SK-N-SH (cell line): Measurements from ENCODE around the gene ANGPTL7. TPM values are rescaled to one million over a fixed set of nuclear protein-coding genes. Genes with fewer than 3 reads are reported as not detected.

Experiments
- CTCF ChIA-PET: fragments of 300-600, 350-600 bp; formaldehyde crosslinking; extraction: SDS; loops from one replicate; lab custom pipeline; 2021; lab: Yijun Ruan, JAX
- POLR2A ChIA-PET: fragments of 350-600 bp; sonication (Branson Sonifier 250); formaldehyde crosslinking; extraction: SDS; loops from one replicate; lab custom pipeline; 2020; ENCODE audit warnings: antibody characterized with exemption, inconsistent platforms; lab: Yijun Ruan, JAX
- DNase-seq: peaks from one replicate; pipeline ENCODE4 v3.0.0; 2012
- H2AFZ ChIP-seq: fragments of 200-600 bp; sonication (generic); 2 replicates; pipeline ENCODE4 v1.8.1; 2016; ENCODE audit warnings: antibody characterized with exemption, mild to moderate bottlenecking, low read depth
- H3F3A ChIP-seq: fragments of 200-600 bp; sonication (generic); replicated peaks from 2 replicates; pipeline ENCODE3; 2016; ENCODE audit warnings: antibody characterized with exemption, mild to moderate bottlenecking; ENCODE audit not compliant: insufficient read depth
- H3K27ac ChIP-seq, 2 experiments: fragments of 200-500 bp in 1 of 2; fragments of 200-600 bp in 1 of 2; sonication (Bioruptor generic) in 1 of 2; sonication (generic), shearing (Covaris generic) in 1 of 2; 2 replicates each; pipeline versions ENCODE4 v1.5.1 to v1.6.1; 2014 to 2016; ENCODE audit warnings: low read depth in 2 of 2, inconsistent platforms in 1 of 2, low read length in 1 of 2, mild to moderate bottlenecking in 1 of 2, mixed read lengths in 1 of 2
- H3K27me3 ChIP-seq: fragments of 200-600 bp; sonication (generic), shearing (Covaris generic); 2 replicates; pipeline ENCODE4 v1.6.1; 2016; ENCODE audit warnings: mixed run types; ENCODE audit not compliant: insufficient read depth
- H3K36me3 ChIP-seq, 2 experiments: fragments of 200-500 bp in 1 of 2; fragments of 200-600 bp in 1 of 2; sonication (Bioruptor generic) in 1 of 2; sonication (generic) in 1 of 2; replicated peaks in 1 of 2; 2 replicates each; pipeline versions ENCODE3 to v1.5.1; 2014 to 2016; ENCODE audit warnings: low read length in 1 of 2, mild to moderate bottlenecking in 1 of 2; ENCODE audit not compliant: insufficient read depth in 2 of 2, control insufficient read depth in 1 of 2
- H3K4me1 ChIP-seq, 2 experiments: fragments of 200-500 bp in 1 of 2; fragments of 200-600 bp in 1 of 2; sonication (Bioruptor generic) in 1 of 2; sonication (generic), shearing (Covaris generic) in 1 of 2; 2 replicates each; pipeline versions ENCODE4 v1.5.1 to v1.6.1; 2014 to 2016; ENCODE audit warnings: low read depth in 1 of 2, low read length in 1 of 2, mixed run types in 1 of 2; ENCODE audit not compliant: insufficient read depth in 2 of 2, control insufficient read depth in 1 of 2
- H3K4me2 ChIP-seq: fragments of 200-600 bp; sonication (generic), shearing (Covaris generic); 2 replicates; pipeline ENCODE4 v1.6.1; 2017; ENCODE audit warnings: mixed run types
- H3K4me3 ChIP-seq, 2 experiments: fragments of 200-500 bp in 1 of 2; fragments of 200-600 bp in 1 of 2; sonication (Bioruptor generic) in 1 of 2; sonication (generic), shearing (Covaris generic) in 1 of 2; 2 replicates each; pipeline versions ENCODE4 v1.5.1 to v1.8.1; 2014 to 2016; ENCODE audit warnings: low read depth in 2 of 2, inconsistent platforms in 1 of 2, low read length in 1 of 2, mild to moderate bottlenecking in 1 of 2, mixed read lengths in 1 of 2, moderate library complexity in 1 of 2
- H3K79me2 ChIP-seq: fragments of 200-600 bp; sonication (generic); 2 replicates; pipeline ENCODE4 v1.8.1; 2017; ENCODE audit warnings: mild to moderate bottlenecking; ENCODE audit not compliant: insufficient read depth
- H3K9ac ChIP-seq: fragments of 200-600 bp; sonication (generic); 2 replicates; pipeline ENCODE4 v1.6.1; 2017; ENCODE audit warnings: mixed run types
- H3K9me2 ChIP-seq: fragments of 200-600 bp; sonication (generic); 2 replicates; pipeline ENCODE4 v1.6.1; 2017; ENCODE audit warnings: mixed run types
- H3K9me3 ChIP-seq: fragments of 200-600 bp; sonication (generic); 2 replicates; pipeline ENCODE4 v1.6.1; 2017; ENCODE audit warnings: mixed run types, mild to moderate bottlenecking, moderate library complexity
- H4K20me1 ChIP-seq: fragments of 200-600 bp; sonication (generic); 2 replicates; pipeline ENCODE4 v1.6.1; 2017; ENCODE audit warnings: mild to moderate bottlenecking, mixed run types; ENCODE audit not compliant: insufficient read depth
- FOXM1 ChIP-seq: IDR thresholded peaks from 2 replicates; pipeline ENCODE4 v1.4.0; 2012; ENCODE audit warnings: low read depth, mild to moderate bottlenecking
- NFIC ChIP-seq: IDR thresholded peaks from 2 replicates; pipeline ENCODE4 v1.4.0; 2012; ENCODE audit warnings: borderline replicate concordance
- NRF1 ChIP-seq: IDR thresholded peaks from 2 replicates; pipeline ENCODE4 v1.6.1; 2012; ENCODE audit warnings: low read depth, mild to moderate bottlenecking, low read length
- RCOR1 ChIP-seq: fragments of 150-350 bp; IDR thresholded peaks from 2 replicates; pipeline ENCODE4 v1.6.1; 2017; ENCODE audit warnings: antibody characterized with exemption, low read length
- RFX5 ChIP-seq: IDR thresholded peaks from 2 replicates; pipeline ENCODE4 v1.6.1; 2012; ENCODE audit warnings: mild to moderate bottlenecking, improper control_type of control experiment, low read length
- SMC3 ChIP-seq: IDR thresholded peaks from 2 replicates; pipeline ENCODE4 v1.6.1; 2012; ENCODE audit warnings: low read depth, low read length, improper control_type of control experiment
- TAF1 ChIP-seq: IDR thresholded peaks from 2 replicates; pipeline ENCODE4 v1.6.1; 2012; ENCODE audit warnings: low read depth, mild to moderate bottlenecking, low read length, moderate library complexity, borderline replicate concordance
- TEAD4 ChIP-seq: IDR thresholded peaks from 2 replicates; pipeline ENCODE4 v1.4.0; 2012; ENCODE audit warnings: mild to moderate bottlenecking, borderline replicate concordance; ENCODE audit not compliant: insufficient read depth
- YY1 ChIP-seq: IDR thresholded peaks from 2 replicates; pipeline ENCODE4 v1.4.0; 2012; ENCODE audit warnings: low read depth, mild to moderate bottlenecking
- WGBS: methylation state at CpG from one replicate; pipeline ENCODE4 v1.1.6; 2017; ENCODE audit warnings: low lambda C conversion rate; 5-methylcytosine and 5-hydroxymethylcytosine counted together
- polyA plus RNA-seq, 3 experiments: library from polyadenylated mRNA; depleted of rRNA; stranded (reverse); fragments of >200 nt; gene quantifications; 2 replicates each; pipeline ENCODE4 v1.2.3, GENCODE V29; 2012
- TF ChIP-seq, protein P1 (sequence below): IDR thresholded peaks from 2 replicates; pipeline ENCODE4 v1.4.0; 2012; ENCODE audit warnings: low read depth
- TF ChIP-seq, protein P2 (sequence below): fragments of 150-350 bp; IDR thresholded peaks from 2 replicates; pipeline ENCODE4 v1.6.1; 2017; ENCODE audit warnings: antibody characterized with exemption, low read length, low read depth, borderline replicate concordance
- TF ChIP-seq, protein P3 (sequence below): IDR thresholded peaks from 2 replicates; pipeline ENCODE4 v1.4.0; 2012; ENCODE audit warnings: low read depth, borderline replicate concordance
- TF ChIP-seq, protein P4 (sequence below): IDR thresholded peaks from 2 replicates; pipeline ENCODE4 v1.6.1; 2012; ENCODE audit warnings: mild to moderate bottlenecking, low read depth, low read length, moderate library complexity

The ANGPTL7 gene
- polyA plus RNA-seq, 1 of the 3 experiments (the other 2 are of a cell fraction) = 0.08 TPM

DNA sequence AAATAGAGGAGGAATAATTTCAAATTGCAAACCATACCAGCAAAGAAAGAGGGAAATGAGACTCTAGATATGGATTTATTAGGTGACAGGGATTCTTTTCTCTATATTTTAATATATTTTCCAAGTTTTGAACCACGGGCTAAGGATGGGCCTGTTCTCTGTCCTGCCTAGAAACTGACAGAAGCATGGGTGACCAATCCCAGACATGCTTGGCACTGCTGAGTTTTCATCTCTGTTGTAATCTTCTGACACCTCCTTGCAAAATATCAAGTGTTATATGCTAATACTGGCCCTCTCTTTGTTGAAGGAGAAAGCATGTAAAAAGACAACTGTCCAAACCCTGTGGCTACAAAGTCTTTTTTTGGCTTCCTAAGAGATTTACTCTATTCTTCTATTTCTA, 774 bp upstream of the ANGPTL7 start:
- no peak overlapping the region for H3K4me2 ChIP-seq
- no peaks in the 10 kb centered on the region for H3K9me3 ChIP-seq
- H2AFZ ChIP-seq = no peak overlapping the region
- H3K9ac ChIP-seq = no peak overlapping the region
- no peaks in the 10 kb centered on the region; the same call in 1 of the 2 replicates for H3K79me2 ChIP-seq
- no peaks in the 10 kb centered on the region for H4K20me1 ChIP-seq
- no peak overlapping the region for H3K27ac ChIP-seq
- no peak overlapping the region for H3K4me3 ChIP-seq
- no peak for DNase-seq
- peaks cover 1% of the 10 kb centered on the region for H3F3A ChIP-seq
- ChIA-PET POLR2A (no interaction called here), CTCF (interaction anchor here (0.7 to 2.1 kb wide), 2 partner anchors 10 to 53 kb away, joined by 3 to 5 read pairs; no protein-coding TSS in a partner anchor)
- TF ChIP-seq RFX5 (peak; percentile 95), TAF1 (no peak), NRF1 (no peak)
- no peaks in the 10 kb centered on the region for H3K27me3 ChIP-seq
- no peaks in the 10 kb centered on the region for H3K9me2 ChIP-seq
- 85% methylated on average over 1 of the region's 1 CpG for WGBS
- peaks cover 33 to 38% of the 10 kb centered on the region in 2 experiments for H3K36me3 ChIP-seq
- no peaks in the 10 kb centered on the region for H3K4me1 ChIP-seq

DNA sequence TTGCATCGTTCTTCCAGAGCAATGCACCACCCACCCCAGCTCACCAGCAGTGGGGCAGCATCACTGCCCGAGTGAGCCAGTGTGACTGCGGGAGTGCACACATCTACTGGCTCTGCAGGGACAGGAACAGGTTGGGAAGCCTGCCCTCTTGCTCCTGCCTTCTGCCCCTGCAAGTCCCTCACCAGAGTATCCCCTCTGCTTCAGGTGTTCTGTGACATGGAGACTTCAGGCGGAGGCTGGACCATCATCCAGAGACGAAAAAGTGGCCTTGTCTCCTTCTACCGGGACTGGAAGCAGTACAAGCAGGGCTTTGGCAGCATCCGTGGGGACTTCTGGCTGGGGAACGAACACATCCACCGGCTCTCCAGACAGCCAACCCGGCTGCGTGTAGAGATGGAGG, 4.2 kb downstream of the ANGPTL7 start:
- Histone ChIP-seq H3K79me2 (no peaks in the 10 kb centered on the region; the same call in 1 of the 2 replicates), H3K9me3 (no peaks in the 10 kb centered on the region), H4K20me1 (no peaks in the 10 kb centered on the region), H3K4me3 (no peak overlapping the region), H3F3A (no peaks in the 10 kb centered on the region), H2AFZ (no peak overlapping the region), H3K36me3 (peaks cover 29 to 62% of the 10 kb centered on the region in 2 experiments), H3K9me2 (no peaks in the 10 kb centered on the region), H3K4me1 (no peaks in the 10 kb centered on the region; a peak in 1 of 4 replicates), H3K4me2 (no peak overlapping the region), H3K9ac (no peak overlapping the region), H3K27ac (no peak overlapping the region), H3K27me3 (no peaks in the 10 kb centered on the region)
- CTCF ChIA-PET = interaction anchor here (1.2 kb wide), 1 partner anchor 156 kb away, joined by 3 read pairs; no protein-coding TSS in a partner anchor
- POLR2A ChIA-PET = no interaction called here
- TF ChIP-seq, protein P1, sequence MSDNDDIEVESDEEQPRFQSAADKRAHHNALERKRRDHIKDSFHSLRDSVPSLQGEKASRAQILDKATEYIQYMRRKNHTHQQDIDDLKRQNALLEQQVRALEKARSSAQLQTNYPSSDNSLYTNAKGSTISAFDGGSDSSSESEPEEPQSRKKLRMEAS = no peak
- no peak for TF ChIP-seq SMC3
- TF ChIP-seq, protein P2, sequence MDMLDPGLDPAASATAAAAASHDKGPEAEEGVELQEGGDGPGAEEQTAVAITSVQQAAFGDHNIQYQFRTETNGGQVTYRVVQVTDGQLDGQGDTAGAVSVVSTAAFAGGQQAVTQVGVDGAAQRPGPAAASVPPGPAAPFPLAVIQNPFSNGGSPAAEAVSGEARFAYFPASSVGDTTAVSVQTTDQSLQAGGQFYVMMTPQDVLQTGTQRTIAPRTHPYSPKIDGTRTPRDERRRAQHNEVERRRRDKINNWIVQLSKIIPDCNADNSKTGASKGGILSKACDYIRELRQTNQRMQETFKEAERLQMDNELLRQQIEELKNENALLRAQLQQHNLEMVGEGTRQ = no peak
- TF ChIP-seq, protein P3, sequence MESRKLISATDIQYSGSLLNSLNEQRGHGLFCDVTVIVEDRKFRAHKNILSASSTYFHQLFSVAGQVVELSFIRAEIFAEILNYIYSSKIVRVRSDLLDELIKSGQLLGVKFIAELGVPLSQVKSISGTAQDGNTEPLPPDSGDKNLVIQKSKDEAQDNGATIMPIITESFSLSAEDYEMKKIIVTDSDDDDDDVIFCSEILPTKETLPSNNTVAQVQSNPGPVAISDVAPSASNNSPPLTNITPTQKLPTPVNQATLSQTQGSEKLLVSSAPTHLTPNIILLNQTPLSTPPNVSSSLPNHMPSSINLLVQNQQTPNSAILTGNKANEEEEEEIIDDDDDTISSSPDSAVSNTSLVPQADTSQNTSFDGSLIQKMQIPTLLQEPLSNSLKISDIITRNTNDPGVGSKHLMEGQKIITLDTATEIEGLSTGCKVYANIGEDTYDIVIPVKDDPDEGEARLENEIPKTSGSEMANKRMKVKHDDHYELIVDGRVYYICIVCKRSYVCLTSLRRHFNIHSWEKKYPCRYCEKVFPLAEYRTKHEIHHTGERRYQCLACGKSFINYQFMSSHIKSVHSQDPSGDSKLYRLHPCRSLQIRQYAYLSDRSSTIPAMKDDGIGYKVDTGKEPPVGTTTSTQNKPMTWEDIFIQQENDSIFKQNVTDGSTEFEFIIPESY = no peak
- no peak for TF ChIP-seq RCOR1
- TF ChIP-seq, protein P4, sequence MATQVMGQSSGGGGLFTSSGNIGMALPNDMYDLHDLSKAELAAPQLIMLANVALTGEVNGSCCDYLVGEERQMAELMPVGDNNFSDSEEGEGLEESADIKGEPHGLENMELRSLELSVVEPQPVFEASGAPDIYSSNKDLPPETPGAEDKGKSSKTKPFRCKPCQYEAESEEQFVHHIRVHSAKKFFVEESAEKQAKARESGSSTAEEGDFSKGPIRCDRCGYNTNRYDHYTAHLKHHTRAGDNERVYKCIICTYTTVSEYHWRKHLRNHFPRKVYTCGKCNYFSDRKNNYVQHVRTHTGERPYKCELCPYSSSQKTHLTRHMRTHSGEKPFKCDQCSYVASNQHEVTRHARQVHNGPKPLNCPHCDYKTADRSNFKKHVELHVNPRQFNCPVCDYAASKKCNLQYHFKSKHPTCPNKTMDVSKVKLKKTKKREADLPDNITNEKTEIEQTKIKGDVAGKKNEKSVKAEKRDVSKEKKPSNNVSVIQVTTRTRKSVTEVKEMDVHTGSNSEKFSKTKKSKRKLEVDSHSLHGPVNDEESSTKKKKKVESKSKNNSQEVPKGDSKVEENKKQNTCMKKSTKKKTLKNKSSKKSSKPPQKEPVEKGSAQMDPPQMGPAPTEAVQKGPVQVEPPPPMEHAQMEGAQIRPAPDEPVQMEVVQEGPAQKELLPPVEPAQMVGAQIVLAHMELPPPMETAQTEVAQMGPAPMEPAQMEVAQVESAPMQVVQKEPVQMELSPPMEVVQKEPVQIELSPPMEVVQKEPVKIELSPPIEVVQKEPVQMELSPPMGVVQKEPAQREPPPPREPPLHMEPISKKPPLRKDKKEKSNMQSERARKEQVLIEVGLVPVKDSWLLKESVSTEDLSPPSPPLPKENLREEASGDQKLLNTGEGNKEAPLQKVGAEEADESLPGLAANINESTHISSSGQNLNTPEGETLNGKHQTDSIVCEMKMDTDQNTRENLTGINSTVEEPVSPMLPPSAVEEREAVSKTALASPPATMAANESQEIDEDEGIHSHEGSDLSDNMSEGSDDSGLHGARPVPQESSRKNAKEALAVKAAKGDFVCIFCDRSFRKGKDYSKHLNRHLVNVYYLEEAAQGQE = no peak
- no peak for TF ChIP-seq YY1
- TF ChIP-seq NFIC = no peak
- no peak for TF ChIP-seq TEAD4
- TF ChIP-seq FOXM1 = no peak
- no peak for TF ChIP-seq NRF1
- 97% methylated on average over 8 of the region's 11 CpGs for WGBS
- no peak for DNase-seq
